Liver (tissue), 9 donors: Measurements from ENCODE around the gene FARP1. TPM values are rescaled to one million over a fixed set of nuclear protein-coding genes. Genes with fewer than 3 reads are reported as not detected.
A peak's percentile ranks its signal among the peaks of the same experiment; 100 is the strongest.

ENCODE experiments used
- DNase-seq: peaks from one replicate; pipeline ENCODE4 v3.0.0-alpha.2; 2017; ENCODE audit warnings: low spot score
- H3K27ac ChIP-seq, 2 donors: one replicate each; pipeline ENCODE4 v1.7.0; 2013; ENCODE audit warnings: inconsistent platforms in 2 of 2, low read length in 2 of 2, control low read depth in 1 of 2, low read depth in 1 of 2, mild to moderate bottlenecking in 1 of 2
- H3K27me3 ChIP-seq, 4 donors: one replicate each; pipeline versions ENCODE4 v1.6.1 to v1.7.0; 2013; ENCODE audit warnings: low read length in 3 of 4, inconsistent platforms in 1 of 4, mild to moderate bottlenecking in 1 of 4, moderate library complexity in 1 of 4; ENCODE audit not compliant: control insufficient read depth in 4 of 4, insufficient read depth in 4 of 4
- H3K36me3 ChIP-seq, 4 donors: one replicate each; pipeline versions ENCODE4 v1.6.1 to v1.7.0; 2013; ENCODE audit warnings: low read length in 3 of 4, mild to moderate bottlenecking in 3 of 4, low read depth in 1 of 4, moderate library complexity in 1 of 4; ENCODE audit not compliant: control insufficient read depth in 4 of 4, insufficient read depth in 3 of 4
- H3K4me1 ChIP-seq, 4 donors: one replicate each; pipeline versions ENCODE4 v1.6.1 to v1.7.0; 2013; ENCODE audit warnings: low read length in 3 of 4, mild to moderate bottlenecking in 3 of 4, moderate library complexity in 1 of 4; ENCODE audit not compliant: control insufficient read depth in 4 of 4, insufficient read depth in 4 of 4
- H3K4me3 ChIP-seq, 3 donors: one replicate each; pipeline versions ENCODE4 v1.6.1 to v1.7.0; 2013; ENCODE audit warnings: low read length in 3 of 3, control low read depth in 1 of 3, low read depth in 1 of 3, mild to moderate bottlenecking in 1 of 3
- H3K9ac ChIP-seq, 2 donors: one replicate each; pipeline ENCODE4 v1.7.0; 2013; ENCODE audit warnings: low read length in 2 of 2, mild to moderate bottlenecking in 2 of 2, moderate library complexity in 2 of 2, control low read depth in 1 of 2, low read depth in 1 of 2
- H3K9me3 ChIP-seq, 4 donors: one replicate each; pipeline versions ENCODE4 v1.6.1 to v1.7.0; 2013; ENCODE audit warnings: low read length in 3 of 4; ENCODE audit not compliant: control insufficient read depth in 4 of 4
- ATF3 ChIP-seq: IDR thresholded peaks from 2 replicates; pipeline ENCODE4 v1.6.1; 2016; ENCODE audit warnings: antibody characterized with exemption
- EGR1 ChIP-seq, 2 donors: IDR thresholded peaks; 2 replicates each; pipeline ENCODE4 v1.6.1; 2016 to 2018; ENCODE audit warnings: antibody characterized with exemption in 2 of 2, low read depth in 2 of 2
- FOXA1 ChIP-seq: IDR thresholded peaks from 2 replicates; pipeline ENCODE4 v1.6.1; 2016; ENCODE audit warnings: antibody characterized with exemption
- GABPA ChIP-seq, 2 donors: IDR thresholded peaks in 1 of 2; conservative IDR thresholded peaks in 1 of 2; 2 replicates each; pipeline ENCODE4 v1.6.1; 2016; ENCODE audit warnings: antibody characterized with exemption in 2 of 2, mild to moderate bottlenecking in 1 of 2, moderate library complexity in 1 of 2
- HNF4A ChIP-seq, 2 donors: conservative IDR thresholded peaks; 2 replicates each; pipeline ENCODE4 v1.6.1; 2016; ENCODE audit warnings: antibody characterized with exemption in 2 of 2, mild to moderate bottlenecking in 2 of 2
- HNF4G ChIP-seq: IDR thresholded peaks from 2 replicates; pipeline ENCODE4 v1.6.1; 2016; ENCODE audit warnings: antibody characterized with exemption
- MAX ChIP-seq: IDR thresholded peaks from 2 replicates; pipeline ENCODE4 v1.6.1; 2016; ENCODE audit warnings: antibody characterized with exemption
- NR2F2 ChIP-seq: IDR thresholded peaks from 2 replicates; pipeline ENCODE4 v1.6.1; 2016; ENCODE audit warnings: antibody characterized with exemption
- RAD21 ChIP-seq, 2 donors: IDR thresholded peaks; 2 replicates each; pipeline ENCODE4 v1.6.1; 2016; ENCODE audit warnings: antibody characterized with exemption in 2 of 2, mild to moderate bottlenecking in 2 of 2
- RXRA ChIP-seq, 2 donors: IDR thresholded peaks; 2 replicates each; pipeline ENCODE4 v1.6.1; 2017 to 2018; ENCODE audit warnings: antibody characterized with exemption in 2 of 2, mild to moderate bottlenecking in 1 of 2
- SP1 ChIP-seq: IDR thresholded peaks from 2 replicates; pipeline ENCODE4 v1.6.1; 2018; ENCODE audit warnings: antibody characterized with exemption, mild to moderate bottlenecking
- TAF1 ChIP-seq: conservative IDR thresholded peaks from 2 replicates; pipeline ENCODE4 v1.6.1; 2016; ENCODE audit warnings: antibody characterized with exemption, mild to moderate bottlenecking
- YY1 ChIP-seq: IDR thresholded peaks from 2 replicates; pipeline ENCODE4 v1.6.1; 2016; ENCODE audit warnings: antibody characterized with exemption, mild to moderate bottlenecking
- WGBS: extraction: QIAGEN DNeasy Blood & Tissue Kit; methylation state at CpG from one replicate; pipeline ENCODE4 v1.1.7; 2013; 5-methylcytosine and 5-hydroxymethylcytosine counted together
- polyA plus RNA-seq, 2 donors: library from polyadenylated mRNA; stranded (reverse) in 1 of 2; unstranded in 1 of 2; fragments of 200-250 nt in 1 of 2; fragments of >200 nt in 1 of 2; fragmentation: Nextera tagmentation in 1 of 2; extraction: Ambion mirVana in 1 of 2; gene quantifications; one replicate each; pipeline versions ENCODE4 v1.2.1 to v1.2.3, GENCODE V29; 2013 to 2015
- total RNA-seq, 2 donors: library from RNA; depleted of rRNA; stranded (reverse); fragments of >200 nt; gene quantifications; one replicate each; pipeline ENCODE4 v1.2.3, GENCODE V29; 2014
- TF ChIP-seq, protein P1 (sequence below): IDR thresholded peaks from 2 replicates; pipeline ENCODE4 v1.6.1; 2016; ENCODE audit warnings: antibody characterized with exemption, mild to moderate bottlenecking
- donor health status: healthy.
- donor health status: healthy.
- donor health status: healthy.
- donor health status: healthy.
- donor health status: healthy.

FARP1 gene
- total and polyA plus RNA-seq, 4 donors = 28.4 to 62.6 (median 39.8) TPM

DNA sequence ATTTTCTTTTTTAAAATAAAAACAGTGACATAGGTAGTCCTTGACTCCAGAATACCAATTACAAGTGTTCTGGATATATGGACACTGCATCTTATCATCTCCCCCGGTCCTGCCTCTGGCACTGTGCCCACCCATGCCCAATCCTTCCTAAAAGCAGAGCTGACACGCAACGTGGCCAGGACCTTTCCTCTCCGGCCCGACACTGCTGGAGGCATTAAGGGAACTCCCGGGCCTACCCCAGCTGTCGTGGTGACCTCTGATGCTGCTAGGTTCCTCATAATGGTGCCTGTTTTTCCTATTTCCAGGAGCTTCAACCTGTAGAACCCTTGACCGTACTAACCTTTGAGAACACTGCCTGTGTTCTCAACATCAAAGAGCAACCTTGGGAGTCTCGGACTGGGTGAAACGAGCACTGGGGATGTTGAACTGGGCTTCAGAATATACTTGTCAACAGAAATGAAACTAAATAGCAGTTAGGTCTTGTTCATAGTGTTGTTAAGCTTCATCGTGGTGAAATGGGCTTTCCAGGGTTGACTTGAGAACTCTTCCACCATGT lies 48.1 kb downstream of the FARP1 start:
- no peaks in the 10 kb centered on the region for H3K36me3 ChIP-seq
- TF ChIP-seq RXRA (IDR thresholded peaks at IDR 0.05) = peak; percentile 55 to 67
- TF ChIP-seq SP1 = peak; percentile 38
- TF ChIP-seq HNF4A (conservative IDR thresholded peaks at IDR 0.05) = peak; percentile 31 to 55
- no peak for TF ChIP-seq FOXA1
- peak; percentile 23 for TF ChIP-seq YY1
- no peak for TF ChIP-seq HNF4G
- H3K4me3 ChIP-seq = no peak overlapping the region
- no peak for DNase-seq
- H3K4me1 ChIP-seq = peaks cover 17 to 55% (median 40%) of the 10 kb centered on the region in 4 donors
- peak overlapping the region in 1 of 2 donors; percentile 8 for H3K9ac ChIP-seq
- no peaks in the 10 kb centered on the region for H3K27me3 ChIP-seq
- 33% methylated on average over 11 of the region's 11 CpGs for WGBS
- no peaks in the 10 kb centered on the region for H3K9me3 ChIP-seq
- peak overlapping the region; percentile 47 to 85 for H3K27ac ChIP-seq

DNA sequence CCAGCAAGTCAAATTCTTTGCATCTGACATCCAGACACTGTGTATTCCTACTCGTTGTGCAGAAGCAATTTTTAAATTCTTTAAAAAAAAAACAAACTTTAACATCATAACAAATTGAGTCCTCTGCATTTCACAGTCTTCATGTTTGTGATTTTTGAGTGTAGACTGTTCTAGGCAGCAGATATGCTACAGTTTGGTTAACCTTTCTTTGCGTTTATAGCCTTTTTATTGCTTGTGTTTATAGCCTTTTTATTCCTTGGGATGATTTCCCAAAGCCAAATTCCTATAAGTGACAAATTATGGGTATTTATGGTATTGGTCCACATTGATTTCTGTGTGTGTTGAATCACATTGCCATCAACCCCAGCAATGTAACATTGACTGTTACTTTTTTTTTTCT lies 49.1 kb downstream of the FARP1 start:
- H3K4me3 ChIP-seq = no peak overlapping the region
- no peaks in the 10 kb centered on the region for H3K27me3 ChIP-seq
- H3K27ac ChIP-seq = no peak overlapping the region
- no peak overlapping the region for H3K9ac ChIP-seq
- DNase-seq = no peak
- no peak for TF ChIP-seq RAD21 (IDR thresholded peaks at IDR 0.05)
- no peak for TF ChIP-seq FOXA1
- TF ChIP-seq, protein P1, sequence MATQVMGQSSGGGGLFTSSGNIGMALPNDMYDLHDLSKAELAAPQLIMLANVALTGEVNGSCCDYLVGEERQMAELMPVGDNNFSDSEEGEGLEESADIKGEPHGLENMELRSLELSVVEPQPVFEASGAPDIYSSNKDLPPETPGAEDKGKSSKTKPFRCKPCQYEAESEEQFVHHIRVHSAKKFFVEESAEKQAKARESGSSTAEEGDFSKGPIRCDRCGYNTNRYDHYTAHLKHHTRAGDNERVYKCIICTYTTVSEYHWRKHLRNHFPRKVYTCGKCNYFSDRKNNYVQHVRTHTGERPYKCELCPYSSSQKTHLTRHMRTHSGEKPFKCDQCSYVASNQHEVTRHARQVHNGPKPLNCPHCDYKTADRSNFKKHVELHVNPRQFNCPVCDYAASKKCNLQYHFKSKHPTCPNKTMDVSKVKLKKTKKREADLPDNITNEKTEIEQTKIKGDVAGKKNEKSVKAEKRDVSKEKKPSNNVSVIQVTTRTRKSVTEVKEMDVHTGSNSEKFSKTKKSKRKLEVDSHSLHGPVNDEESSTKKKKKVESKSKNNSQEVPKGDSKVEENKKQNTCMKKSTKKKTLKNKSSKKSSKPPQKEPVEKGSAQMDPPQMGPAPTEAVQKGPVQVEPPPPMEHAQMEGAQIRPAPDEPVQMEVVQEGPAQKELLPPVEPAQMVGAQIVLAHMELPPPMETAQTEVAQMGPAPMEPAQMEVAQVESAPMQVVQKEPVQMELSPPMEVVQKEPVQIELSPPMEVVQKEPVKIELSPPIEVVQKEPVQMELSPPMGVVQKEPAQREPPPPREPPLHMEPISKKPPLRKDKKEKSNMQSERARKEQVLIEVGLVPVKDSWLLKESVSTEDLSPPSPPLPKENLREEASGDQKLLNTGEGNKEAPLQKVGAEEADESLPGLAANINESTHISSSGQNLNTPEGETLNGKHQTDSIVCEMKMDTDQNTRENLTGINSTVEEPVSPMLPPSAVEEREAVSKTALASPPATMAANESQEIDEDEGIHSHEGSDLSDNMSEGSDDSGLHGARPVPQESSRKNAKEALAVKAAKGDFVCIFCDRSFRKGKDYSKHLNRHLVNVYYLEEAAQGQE = no peak
- no peak for TF ChIP-seq HNF4G
- no peak for TF ChIP-seq SP1
- TF ChIP-seq MAX = no peak
- TF ChIP-seq YY1 = no peak
- no peak for TF ChIP-seq ATF3
- no peak for TF ChIP-seq NR2F2
- no peak for TF ChIP-seq GABPA (IDR thresholded peaks at IDR 0.05 in 1 of 2, conservative IDR thresholded peaks at IDR 0.05 in 1 of 2)
- no peak for TF ChIP-seq EGR1 (IDR thresholded peaks at IDR 0.05; ENCODE audit: low read depth in 2 of 2)
- no peak for TF ChIP-seq TAF1
- no peak for TF ChIP-seq RXRA (IDR thresholded peaks at IDR 0.05)
- TF ChIP-seq HNF4A (conservative IDR thresholded peaks at IDR 0.05) = no peak
- no peaks in the 10 kb centered on the region for H3K9me3 ChIP-seq
- WGBS = 37% methylated on average over 2 of the region's 2 CpGs
- no peaks in the 10 kb centered on the region for H3K36me3 ChIP-seq
- peaks cover 17 to 60% (median 41%) of the 10 kb centered on the region in 4 donors for H3K4me1 ChIP-seq
